ENCODE data around the gene PGS1. TPM values are rescaled to one million over a fixed set of nuclear protein-coding genes. Genes with fewer than 3 reads are reported as not detected.
"Not testable (repeated sequence)": the region's sequence is repeated elsewhere in the genome, so short reads cannot be mapped to it uniquely, and the experiment has no call there.

The PGS1 gene, protein sequence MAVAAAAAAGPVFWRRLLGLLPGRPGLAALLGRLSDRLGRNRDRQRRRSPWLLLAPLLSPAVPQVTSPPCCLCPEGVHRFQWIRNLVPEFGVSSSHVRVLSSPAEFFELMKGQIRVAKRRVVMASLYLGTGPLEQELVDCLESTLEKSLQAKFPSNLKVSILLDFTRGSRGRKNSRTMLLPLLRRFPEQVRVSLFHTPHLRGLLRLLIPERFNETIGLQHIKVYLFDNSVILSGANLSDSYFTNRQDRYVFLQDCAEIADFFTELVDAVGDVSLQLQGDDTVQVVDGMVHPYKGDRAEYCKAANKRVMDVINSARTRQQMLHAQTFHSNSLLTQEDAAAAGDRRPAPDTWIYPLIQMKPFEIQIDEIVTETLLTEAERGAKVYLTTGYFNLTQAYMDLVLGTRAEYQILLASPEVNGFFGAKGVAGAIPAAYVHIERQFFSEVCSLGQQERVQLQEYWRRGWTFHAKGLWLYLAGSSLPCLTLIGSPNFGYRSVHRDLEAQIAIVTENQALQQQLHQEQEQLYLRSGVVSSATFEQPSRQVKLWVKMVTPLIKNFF
- 38.1 and 66.9 TPM in 2 replicates for total RNA-seq

DNA sequence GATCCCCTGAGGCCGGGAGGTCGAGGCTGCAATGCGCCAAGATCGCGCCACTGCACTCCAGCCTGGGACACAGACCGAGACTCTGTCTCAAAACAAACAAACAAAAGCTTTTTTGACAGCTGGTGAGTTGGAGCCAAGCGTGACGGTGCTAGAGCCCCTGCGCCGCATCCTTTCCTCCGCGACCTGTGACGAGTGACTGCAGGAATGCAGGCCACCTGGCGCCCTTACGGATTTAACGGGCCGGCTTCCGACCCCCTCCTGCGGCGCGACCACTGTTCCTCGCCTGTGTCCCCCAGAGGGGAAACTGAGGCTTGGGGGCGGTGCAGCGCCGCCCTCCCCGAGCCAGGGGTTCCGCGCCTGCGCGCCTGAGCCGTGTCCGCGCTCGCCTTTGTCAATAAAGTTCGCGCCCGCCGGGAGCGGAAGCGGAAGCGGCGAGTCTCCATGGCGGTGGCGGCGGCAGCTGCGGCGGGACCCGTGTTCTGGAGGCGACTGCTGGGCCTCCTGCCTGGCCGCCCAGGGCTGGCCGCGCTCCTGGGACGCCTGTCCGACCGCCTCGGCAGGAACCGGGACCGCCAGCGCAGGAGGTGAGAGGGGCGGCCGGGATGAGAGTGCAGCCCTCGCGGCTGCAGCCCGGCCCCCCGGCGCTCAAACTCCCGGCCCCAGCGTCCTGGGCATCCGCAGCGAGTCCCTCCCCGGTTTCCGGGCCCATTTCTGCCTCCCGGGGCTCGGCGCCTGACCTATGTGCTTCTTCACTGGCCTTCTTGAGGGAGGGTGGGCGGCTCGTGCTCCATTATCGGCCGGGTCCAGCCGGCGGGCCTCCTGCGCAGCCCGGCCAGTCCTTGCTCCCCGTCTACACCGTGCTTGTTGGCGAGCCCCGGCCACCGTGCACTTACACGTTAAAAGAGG lies at the start of gene PGS1:
TSS of gene PGS1 (plus strand) at position 425 of the 906 bp plus-strand sequence. CDS start at position 442, 17 bp downstream.
- DNase-seq: peak; percentile 82

DNA sequence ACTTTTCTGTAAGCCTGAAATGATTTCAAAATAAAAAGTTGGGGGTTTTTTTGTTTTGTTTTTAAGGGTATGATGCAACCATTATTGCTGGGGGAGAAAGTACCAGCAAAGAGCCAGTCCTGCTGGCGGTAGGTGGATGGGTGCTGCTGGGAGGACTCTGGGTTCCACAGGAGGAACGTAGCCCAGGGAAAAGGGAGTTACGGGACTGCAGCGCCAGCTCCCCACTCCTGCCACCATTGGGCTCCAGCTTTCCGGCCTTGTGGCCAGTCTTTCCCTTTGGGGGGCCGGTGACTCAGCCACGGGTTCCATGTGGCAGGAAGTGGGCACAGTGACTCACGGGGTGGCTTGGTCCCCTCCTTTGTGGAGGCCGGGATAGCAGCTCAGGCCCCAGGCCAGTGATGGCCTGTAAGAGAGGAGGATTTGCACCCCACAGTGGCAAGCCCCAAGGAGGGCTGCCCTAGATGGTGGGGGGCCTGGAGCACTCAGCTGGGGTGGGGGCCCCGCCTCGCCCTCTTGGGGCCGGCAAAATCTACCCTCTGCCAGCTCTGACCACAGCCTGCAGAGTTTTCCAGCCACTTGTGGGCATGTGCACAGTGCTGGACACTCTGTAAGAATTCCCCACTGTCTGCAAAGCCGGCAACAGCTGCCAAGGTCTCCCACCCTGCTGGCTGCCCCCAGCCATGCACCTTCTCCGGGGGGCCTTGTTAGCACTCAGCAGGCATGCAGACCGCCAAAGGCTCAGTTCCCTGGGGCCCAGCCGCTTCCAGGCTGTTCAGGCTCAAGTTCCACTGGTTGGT lies 49.0 kb upstream of the PGS1 start:
- peak; percentile 38 for DNase-seq

DNA sequence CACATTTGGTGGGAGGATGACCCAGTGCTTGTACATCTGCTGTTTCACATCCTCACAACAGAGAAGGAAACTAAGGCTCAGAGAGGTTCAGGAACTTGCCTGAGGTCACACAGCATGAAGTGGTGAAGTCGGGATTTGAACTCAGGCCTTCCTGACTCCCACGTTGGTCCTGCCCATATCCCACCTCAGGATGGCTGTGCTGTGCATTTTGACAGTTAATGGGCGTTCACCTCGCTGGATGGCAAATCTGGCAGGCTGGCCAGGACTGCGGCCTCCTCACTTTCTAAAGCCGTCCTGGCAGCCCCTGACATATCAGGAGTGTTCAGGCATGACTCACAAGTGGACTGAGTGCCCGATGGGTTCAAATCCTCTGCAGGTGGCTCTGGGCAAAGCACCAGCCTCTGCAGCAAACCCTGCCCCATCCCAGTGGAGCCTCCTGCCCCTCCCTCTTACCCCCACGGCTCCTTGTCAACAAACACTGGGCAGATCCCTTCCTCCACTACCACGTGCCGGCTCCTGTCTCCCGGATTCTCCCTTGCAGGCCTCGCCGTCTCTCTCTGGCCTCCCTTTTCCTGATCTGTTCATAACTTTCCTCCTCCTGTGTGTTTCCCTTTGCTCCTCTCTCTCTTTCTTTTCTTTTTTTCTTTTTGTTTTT lies 47.8 kb upstream of the PGS1 start:
- no peak for DNase-seq

DNA sequence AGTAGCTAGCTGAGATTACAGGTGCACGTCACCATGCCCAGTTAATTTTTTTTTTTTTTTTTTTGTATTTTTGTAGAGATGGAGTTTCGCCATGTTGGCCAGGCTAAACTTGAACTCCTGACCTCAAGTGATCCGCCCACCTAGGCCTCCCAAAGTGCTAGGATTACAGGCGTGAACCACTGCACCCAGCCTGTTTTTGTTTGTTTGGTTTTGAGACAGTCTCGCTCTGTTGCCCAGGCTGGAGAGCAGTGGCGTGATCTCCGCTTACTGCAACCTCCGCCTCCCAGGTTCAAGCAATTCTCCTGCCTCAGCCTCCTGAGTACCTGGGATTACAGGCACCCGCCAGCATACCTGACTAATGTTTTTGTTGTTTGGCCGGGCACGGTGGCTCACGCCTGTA lies 47.1 kb upstream of the PGS1 start:
- DNase-seq: not testable (repeated sequence)

DNA sequence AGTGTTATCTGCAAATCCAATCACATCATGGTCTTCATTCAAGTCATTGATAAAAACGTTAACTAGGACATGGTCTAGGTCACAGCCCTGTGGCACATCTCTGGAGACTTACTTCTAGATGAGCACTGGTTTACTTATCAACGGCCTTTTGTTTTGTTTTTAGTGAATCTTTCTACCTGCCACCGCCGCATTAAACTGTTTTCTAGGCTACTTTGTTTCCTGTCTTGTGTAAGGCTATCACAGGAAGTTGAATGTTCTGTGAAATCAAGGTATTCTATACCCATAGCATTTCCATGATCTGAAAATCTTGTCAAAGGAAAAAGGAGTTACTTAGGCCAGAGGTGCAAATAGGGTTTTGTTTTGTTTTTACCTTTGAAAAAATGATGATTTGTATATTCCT lies 45.5 kb upstream of the PGS1 start:
- DNase-seq: no peak

DNA sequence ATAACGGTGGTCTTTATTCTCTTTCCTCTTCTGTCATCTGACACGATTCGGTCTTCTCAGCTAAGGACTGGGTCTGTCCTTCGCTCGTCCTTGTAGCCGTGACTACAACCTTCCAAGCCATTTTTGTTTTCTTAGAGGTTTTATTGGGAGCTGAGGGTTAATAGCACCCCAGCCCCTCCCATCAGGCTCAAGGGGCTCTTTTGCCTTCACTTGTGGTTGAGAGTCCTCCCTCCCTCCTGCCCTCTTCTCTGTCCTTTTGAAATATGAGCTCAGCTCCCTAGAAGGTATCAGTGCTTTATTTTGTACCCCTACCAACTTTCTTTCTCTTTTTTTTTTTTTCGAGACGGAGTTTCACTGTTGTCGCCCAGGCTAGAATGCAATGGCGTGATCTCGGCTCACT lies 43.2 kb upstream of the PGS1 start:
- no peak for DNase-seq

DNA sequence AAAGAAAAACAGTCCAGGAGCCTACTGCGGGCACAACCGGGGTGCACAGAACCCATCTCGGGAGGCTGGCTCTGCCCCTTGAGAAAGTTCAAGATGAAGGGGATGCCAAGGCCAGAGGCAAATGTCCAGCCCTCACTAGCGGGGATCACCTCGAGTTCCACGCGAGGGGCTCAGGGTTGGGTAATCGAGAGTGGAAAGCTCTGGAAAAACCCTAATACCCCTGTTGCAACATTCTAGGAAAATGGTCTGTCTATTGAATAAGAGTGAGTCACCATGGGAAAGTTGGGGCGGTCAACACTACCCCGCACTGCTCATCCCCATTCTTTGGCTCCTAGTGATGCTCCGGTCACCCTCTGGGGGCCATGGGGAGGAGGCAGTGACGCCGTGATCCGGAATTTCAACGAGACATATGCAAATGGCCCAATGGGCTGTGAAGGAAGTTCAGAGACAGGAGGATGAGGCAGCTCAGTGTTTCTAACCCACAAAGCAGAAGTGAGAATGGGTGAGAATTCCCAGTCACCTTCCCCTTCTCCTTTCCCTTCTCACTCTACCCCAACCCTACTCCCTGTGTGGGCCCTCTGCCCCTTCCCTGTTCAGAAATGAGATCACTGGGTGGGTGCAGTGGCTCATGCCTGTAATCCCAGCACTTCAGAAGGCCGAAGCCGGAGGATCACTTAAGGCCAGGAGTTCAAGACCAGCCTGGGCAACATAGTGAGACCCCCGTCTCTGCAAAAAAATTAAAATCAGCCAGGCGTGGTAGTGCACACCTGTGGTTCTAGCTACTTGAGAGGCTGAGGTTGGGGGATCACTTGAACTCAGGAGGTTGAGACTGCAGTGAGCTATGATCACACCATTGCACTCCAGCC lies 41.0 kb upstream of the PGS1 start:
- DNase-seq: no peak

DNA sequence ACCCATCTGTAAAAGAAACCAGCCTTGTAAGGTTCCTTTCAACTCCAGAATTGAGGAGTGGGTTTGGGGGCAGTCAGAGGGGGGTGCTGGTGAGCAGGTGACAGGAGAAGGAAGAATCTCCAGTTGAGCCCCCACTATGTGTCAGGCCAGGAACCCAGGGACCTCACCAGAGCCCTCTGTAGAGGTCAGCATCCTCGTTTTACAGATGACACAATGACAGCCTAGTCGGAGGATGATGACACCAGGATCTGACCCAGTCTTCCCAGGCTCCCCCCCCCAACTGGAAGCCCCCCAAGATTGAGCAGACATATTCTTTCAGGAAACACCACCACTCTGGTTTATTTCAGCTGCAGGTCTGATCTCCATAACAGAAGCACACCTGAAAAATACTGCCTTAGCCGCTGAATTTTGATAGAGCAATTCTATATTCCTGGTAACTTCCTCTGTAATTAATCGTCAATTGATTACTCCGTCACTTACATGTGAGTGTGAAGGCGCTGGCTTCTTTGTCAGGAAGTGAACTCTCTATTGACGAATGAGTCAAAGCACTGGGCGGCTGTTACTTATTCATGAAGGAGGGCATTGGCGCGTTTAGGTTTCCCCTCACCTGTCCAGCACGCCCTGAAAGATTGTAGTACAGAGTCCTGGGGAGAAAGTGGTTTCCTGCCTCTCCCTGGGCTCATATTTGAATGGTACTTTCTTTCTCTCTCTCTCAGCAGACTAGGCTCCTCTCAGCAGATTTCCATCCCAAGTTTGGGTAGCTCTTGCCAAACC lies 39.8 kb upstream of the PGS1 start:
- no peak for DNase-seq

DNA sequence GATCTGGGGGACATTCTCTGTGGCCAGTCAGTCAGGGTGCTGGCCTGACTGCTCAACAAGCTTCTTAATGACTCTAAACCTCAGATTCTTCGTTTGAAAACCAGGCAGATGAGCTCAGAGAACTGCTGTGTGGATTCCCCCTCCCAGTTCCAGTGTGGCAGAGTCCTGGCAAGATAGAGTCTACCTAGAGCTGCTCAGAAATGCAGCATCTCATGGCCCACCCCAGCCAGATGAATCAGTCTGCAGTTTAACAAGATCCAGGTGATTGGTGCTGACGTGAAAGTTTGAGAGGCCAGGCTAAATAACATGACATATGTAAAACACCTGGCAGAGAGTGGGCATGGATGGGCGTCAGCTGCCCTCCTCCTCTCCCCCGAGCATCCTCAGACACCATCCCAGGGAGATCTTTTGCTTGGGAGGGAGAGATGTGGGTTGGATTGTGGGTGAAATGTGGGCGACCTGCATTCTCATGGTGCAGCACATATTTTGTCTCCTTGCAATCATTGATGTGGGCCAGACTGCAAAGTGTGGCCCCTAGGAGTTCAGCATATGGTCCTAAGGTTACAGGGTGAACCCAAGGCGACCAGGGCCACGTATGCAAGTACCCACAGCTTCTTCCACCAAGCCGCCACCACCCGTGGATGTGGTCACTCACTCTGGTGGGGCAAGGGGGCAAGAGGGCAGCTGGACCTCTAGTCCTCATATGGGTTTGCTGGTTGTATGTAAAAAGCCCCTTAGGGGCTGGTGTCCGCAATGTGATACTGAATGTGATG lies 38.1 kb upstream of the PGS1 start:
- no peak for DNase-seq

DNA sequence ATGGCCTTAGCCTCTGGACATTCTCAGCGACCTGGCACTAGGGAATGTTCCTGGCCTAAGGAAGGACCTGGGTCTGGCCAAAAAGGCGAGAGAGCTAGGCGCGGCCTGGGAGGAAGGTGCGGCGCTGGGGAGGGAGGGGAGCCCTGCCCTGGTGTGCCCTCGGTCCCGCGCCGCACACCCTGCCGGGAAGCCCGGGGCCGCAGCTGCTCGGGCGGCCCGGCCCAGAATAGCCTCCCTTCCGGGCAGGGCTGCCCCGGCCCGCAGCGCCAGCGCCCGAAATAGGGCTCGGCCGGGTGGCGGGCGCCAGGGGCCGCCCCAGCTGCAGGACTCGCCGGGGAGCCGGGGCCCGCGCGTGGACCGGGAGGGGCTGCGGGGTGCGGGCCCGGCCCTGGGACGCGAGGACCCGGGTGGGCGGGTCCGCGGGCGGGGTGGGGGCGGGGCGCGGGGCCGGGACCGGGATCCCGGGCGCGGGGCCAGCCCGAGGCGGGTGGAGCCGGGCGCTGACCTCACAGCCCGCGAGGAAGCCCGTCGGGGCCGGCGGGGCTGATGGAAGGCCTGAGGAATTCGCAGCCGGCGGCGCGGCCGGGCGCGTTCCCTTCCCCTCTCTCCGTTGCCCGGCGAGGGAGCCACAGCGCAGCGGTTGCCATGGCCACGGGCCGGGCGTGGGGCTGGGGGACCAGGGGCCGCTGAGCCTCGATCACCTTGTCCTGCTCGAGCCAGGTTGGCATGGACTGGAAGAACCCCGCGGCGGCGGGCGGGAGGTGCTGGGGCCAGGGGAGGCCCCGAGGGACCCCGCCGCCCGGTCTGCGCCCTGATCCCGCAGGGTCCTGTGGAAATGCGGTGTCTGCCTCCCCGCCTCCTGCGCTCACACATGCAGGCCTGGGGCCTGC lies 36.6 kb upstream of the PGS1 start:
- DNase-seq: peak; percentile 77

DNA sequence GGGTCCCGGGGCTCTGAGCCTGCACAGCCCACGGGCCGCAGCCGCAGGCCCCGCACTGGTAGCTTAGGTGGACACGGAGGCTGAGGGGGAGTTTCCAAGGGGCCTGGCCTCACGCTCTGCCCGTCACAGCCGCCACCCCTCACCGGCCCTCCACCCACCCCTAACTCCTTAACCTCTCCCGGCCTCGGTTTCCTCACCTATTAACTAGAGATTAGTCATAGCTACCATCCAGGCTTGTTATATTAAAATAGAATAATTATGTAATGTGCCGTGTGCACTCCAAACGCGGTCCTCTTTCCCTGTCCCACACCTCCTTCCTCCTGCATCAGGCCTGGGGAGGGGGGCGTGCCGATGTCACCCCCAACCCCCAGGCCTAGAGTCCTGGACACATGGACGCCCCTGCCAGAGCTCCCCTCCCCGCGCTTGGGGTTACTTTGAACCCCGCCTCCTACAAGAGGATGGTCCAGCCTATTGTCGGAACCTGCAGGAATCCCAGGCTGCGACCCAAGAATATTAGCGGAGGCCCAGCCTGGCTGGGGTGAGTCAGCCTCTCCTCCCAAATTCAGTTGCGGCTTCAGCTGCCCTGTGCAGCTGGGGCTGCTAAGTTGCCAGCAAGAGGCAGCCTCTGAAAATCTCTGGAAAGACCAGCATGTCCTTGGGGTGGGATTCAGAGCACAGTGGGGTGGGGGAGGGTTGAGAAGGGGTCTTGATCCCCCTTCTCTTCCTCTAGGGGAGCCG lies 35.8 kb upstream of the PGS1 start:
- DNase-seq: peak; percentile 62

DNA sequence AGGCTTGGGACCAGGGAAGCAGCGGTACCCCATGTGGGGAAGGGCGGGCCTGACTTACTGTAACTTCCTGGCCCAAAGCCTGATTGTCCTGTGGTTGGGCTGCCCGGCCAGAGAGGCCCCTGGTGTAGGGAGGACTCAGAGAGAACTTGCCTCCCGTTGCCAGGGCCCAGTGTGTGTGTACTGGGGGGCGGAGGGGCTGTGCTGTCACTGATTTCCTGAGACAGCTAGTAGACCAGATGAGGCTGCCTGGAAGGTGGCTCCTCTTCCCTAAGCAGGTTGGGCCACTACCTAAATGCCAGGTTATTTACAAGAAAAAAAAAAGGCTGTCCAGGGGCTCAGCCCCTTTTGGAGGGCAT lies 35.3 kb upstream of the PGS1 start:
- peak; percentile 74 for DNase-seq

DNA sequence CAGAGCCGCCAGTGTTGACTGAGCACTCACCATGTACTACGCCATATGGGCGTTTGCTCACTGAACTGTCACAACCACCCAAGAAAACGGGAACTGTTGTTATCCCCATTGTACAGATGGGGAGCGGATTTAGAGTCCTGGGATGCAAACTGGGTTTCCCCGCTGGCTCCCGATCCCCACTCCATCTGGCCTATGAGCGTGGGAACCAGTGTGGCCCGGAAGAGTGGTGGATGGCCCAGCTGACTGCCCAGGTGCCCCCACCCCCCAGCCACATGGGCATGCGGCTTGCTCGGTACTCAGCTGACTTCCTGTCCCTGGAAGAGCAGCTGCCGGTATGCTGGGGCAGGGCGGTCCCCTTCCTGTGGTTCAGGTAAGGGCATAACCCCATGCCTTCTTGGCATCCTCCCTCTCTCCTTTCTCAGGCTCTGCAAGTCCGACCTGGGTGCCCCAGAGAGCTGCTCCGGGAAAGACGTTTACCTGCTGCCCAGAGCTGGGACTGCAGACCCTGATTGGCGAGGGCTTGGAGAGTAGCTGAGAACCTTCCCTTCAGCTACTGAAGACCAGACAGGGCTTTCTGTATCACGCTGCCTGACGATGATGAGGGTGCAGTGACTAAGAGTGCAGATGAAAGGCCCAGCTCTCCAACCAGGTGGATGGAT lies 34.8 kb upstream of the PGS1 start:
- peak; percentile 73 for DNase-seq

DNA sequence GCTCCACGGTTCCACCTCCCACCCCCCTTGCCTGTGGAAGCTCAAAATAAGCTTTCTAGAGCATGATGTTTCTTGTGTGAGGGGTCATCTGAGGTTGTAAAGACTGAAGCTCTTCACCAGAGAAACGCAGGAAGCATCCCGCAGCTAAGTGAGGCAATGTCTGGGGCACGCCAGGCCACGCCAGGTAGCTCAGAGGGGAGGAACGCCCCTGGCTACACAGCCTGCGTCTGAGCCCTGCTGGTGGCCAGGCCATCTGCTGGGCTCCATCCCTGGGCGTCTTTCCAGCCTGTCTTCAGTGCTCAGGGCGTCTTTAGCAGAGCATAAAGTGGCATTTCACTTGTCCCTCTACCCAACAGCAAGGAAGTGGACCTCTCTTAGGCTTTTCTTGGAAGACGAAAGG lies 33.8 kb upstream of the PGS1 start:
- no peak for DNase-seq

DNA sequence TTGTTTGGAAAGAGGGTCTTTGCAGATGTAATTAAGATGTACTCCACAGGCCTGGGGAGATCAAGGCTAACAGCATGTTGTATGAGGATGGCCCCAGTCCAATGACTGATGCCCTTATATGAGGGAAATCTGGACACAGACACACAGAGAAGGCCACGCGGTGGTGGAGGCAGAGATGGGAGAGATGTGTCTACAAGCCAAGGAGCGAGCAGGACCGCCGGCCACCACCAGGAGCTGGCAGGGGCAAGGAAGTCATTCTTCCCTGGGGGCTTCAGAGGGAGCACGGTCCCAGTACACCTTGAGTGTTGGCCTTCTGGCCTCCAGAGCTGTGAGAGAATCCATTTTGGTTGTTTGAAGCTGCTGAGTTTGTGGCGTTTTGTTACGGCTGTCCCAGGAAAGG lies 33.3 kb upstream of the PGS1 start:
- DNase-seq: no peak

DNA sequence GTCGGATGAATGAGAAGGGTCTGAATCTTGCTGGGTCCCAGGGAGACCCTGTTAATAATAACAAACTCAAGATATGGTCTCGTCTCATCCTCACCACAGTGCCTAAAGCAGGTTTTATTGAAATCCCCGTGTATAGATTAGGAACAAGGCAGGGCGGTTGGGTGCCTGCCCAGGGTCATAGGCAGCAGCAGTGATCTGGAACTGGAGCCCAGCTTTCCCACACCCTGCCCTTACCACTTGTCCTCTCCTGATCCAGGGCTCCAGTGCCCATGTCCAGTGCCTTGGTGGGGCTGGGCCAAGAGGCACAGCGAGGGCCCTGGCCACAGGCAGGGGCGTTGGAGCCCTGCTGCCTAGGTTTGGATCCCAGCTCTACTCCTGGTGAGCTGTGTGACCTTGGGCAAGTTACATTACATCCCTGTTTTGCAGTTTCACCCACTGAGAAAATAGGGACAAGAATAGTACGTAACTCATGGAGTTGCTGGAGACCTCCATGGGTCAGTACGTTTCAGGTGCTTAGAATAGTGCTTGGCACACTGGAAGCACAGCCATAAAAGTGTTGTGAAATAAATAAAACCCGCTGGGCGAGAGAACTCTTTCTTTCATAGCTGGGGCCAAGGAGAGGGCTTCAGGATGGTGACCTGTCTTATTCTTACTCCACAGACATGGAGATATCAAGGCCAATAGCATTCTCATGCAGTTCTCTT lies 32.5 kb upstream of the PGS1 start:
- no peak for DNase-seq

All from dermis blood vessel endothelial cell (primary cell).